IPS-18a (cell line): ENCODE data around the gene APOC4.
"Not testable (repeated sequence)": the region's sequence is repeated elsewhere in the genome, so short reads cannot be mapped to it uniquely, and the experiment has no call there.

Experiments used
- H3K27ac ChIP-seq: one replicate; pipeline ENCODE4 v1.5.1; 2013; ENCODE audit warnings: low read length
- H3K27me3 ChIP-seq: one replicate; pipeline ENCODE4 v1.6.1; 2013; ENCODE audit warnings: mild to moderate bottlenecking, low read length; ENCODE audit not compliant: control insufficient read depth, insufficient read depth
- H3K36me3 ChIP-seq: one replicate; pipeline ENCODE4 v1.6.1; 2013; ENCODE audit warnings: low read depth, low read length; ENCODE audit not compliant: control insufficient read depth
- H3K4me1 ChIP-seq: one replicate; pipeline ENCODE4 v1.6.1; 2013; ENCODE audit warnings: low read depth, low read length; ENCODE audit not compliant: control insufficient read depth
- H3K4me3 ChIP-seq: one replicate; pipeline ENCODE4 v1.5.1; 2013; ENCODE audit warnings: low read length
- H3K9ac ChIP-seq: one replicate; pipeline ENCODE4 v1.6.1; 2013; ENCODE audit warnings: mild to moderate bottlenecking, low read length, moderate library complexity
- H3K9me3 ChIP-seq: one replicate; pipeline ENCODE4 v1.6.1; 2013; ENCODE audit warnings: low read depth, low read length; ENCODE audit not compliant: control insufficient read depth

APOC4 gene

GRCh38 chr19:44925114-44925891, 16.7 kb upstream of the APOC4 start:
- H3K4me3 ChIP-seq: no peak overlapping the region
- H3K27ac ChIP-seq: no peak overlapping the region

GRCh38 chr19:44926245-44927077, 15.6 kb upstream of the APOC4 start:
- not testable (repeated sequence) for H3K9me3 ChIP-seq, H3K27ac ChIP-seq, H3K27me3 ChIP-seq, H3K4me1 ChIP-seq, H3K36me3 ChIP-seq
- peak overlapping the region; percentile 35 for H3K4me3 ChIP-seq
- peak overlapping the region; percentile 36 for H3K9ac ChIP-seq

More at GRCh38 chr19:44925114-44925891, 16.7 kb upstream of the APOC4 start:
- Histone ChIP-seq H3K4me1 (peaks cover 5% of the 10 kb centered on the region), H3K27me3 (no peaks in the 10 kb centered on the region), H3K36me3 (no peaks in the 10 kb centered on the region), H3K9ac (no peak overlapping the region), H3K9me3 (no peaks in the 10 kb centered on the region)

GRCh38 chr19:44927746-44928145, 14.3 kb upstream of the APOC4 start:
- Histone ChIP-seq H3K4me3 (no peak overlapping the region), H3K27ac (no peak overlapping the region), H3K27me3 (no peaks in the 10 kb centered on the region), H3K36me3 (no peaks in the 10 kb centered on the region), H3K9ac (no peak overlapping the region), H3K4me1 (peaks cover 5% of the 10 kb centered on the region), H3K9me3 (no peaks in the 10 kb centered on the region)

GRCh38 chr19:44930088-44930487, 11.9 kb upstream of the APOC4 start:
- Histone ChIP-seq H3K4me3 (no peak overlapping the region), H3K9ac (no peak overlapping the region), H3K36me3 (no peaks in the 10 kb centered on the region), H3K27me3 (no peaks in the 10 kb centered on the region), H3K9me3 (no peaks in the 10 kb centered on the region), H3K4me1 (peaks cover 5% of the 10 kb centered on the region), H3K27ac (no peak overlapping the region)

GRCh38 chr19:44931541-44931940, 10.5 kb upstream of the APOC4 start:
- Histone ChIP-seq H3K4me3 (no peak overlapping the region), H3K4me1 (peaks cover 4% of the 10 kb centered on the region), H3K27ac (no peak overlapping the region), H3K9ac (no peak overlapping the region), H3K36me3 (no peaks in the 10 kb centered on the region), H3K27me3 (no peaks in the 10 kb centered on the region), H3K9me3 (no peaks in the 10 kb centered on the region)

GRCh38 chr19:44939668-44940067, 2.4 kb upstream of the APOC4 start:
- no peaks in the 10 kb centered on the region for H3K4me1 ChIP-seq
- no peaks in the 10 kb centered on the region for H3K9me3 ChIP-seq
- H3K36me3 ChIP-seq: no peaks in the 10 kb centered on the region
- H3K4me3 ChIP-seq: no peak overlapping the region
- no peak overlapping the region for H3K9ac ChIP-seq
- H3K27ac ChIP-seq: no peak overlapping the region
- no peaks in the 10 kb centered on the region for H3K27me3 ChIP-seq

- no peaks in the 10 kb centered on the region for H3K36me3 ChIP-seq
- H3K4me1 ChIP-seq: no peaks in the 10 kb centered on the region
- no peak overlapping the region for H3K4me3 ChIP-seq
- H3K27me3 ChIP-seq: no peaks in the 10 kb centered on the region
- no peak overlapping the region for H3K27ac ChIP-seq
- no peak overlapping the region for H3K9ac ChIP-seq
- H3K9me3 ChIP-seq: no peaks in the 10 kb centered on the region
Observed at GRCh38 chr19:44943801-44944249, 1.8 kb downstream of the APOC4 start.

GRCh38 chr19:44947041-44947581, 5.1 kb downstream of the APOC4 start:
- H3K4me3 ChIP-seq: no peak overlapping the region
- no peak overlapping the region for H3K9ac ChIP-seq
- no peaks in the 10 kb centered on the region for H3K9me3 ChIP-seq
- H3K36me3 ChIP-seq: no peaks in the 10 kb centered on the region
- no peaks in the 10 kb centered on the region for H3K27me3 ChIP-seq
- H3K27ac ChIP-seq: no peak overlapping the region
- no peaks in the 10 kb centered on the region for H3K4me1 ChIP-seq

GRCh38 chr19:44948237-44948636, 6.2 kb downstream of the APOC4 start:
- H3K36me3 ChIP-seq: no peaks in the 10 kb centered on the region
- no peak overlapping the region for H3K4me3 ChIP-seq
- H3K27me3 ChIP-seq: no peaks in the 10 kb centered on the region
- no peak overlapping the region for H3K27ac ChIP-seq
- H3K4me1 ChIP-seq: no peaks in the 10 kb centered on the region
- no peaks in the 10 kb centered on the region for H3K9me3 ChIP-seq
- H3K9ac ChIP-seq: no peak overlapping the region

- no peak overlapping the region for H3K4me3 ChIP-seq
- H3K9me3 ChIP-seq: no peaks in the 10 kb centered on the region
- H3K9ac ChIP-seq: no peak overlapping the region
- H3K27me3 ChIP-seq: no peaks in the 10 kb centered on the region
- no peaks in the 10 kb centered on the region for H3K4me1 ChIP-seq
- H3K27ac ChIP-seq: no peak overlapping the region
- no peaks in the 10 kb centered on the region for H3K36me3 ChIP-seq
Observed at GRCh38 chr19:44948763-44949374, 6.8 kb downstream of the APOC4 start.

- Histone ChIP-seq H3K36me3 (no peaks in the 10 kb centered on the region), H3K4me3 (no peak overlapping the region), H3K9ac (no peak overlapping the region), H3K27me3 (no peaks in the 10 kb centered on the region), H3K9me3 (no peaks in the 10 kb centered on the region), H3K4me1 (no peaks in the 10 kb centered on the region), H3K27ac (no peak overlapping the region)
Observed at GRCh38 chr19:44949550-44949949, 7.5 kb downstream of the APOC4 start.
